Type B pancreatic cell (in vitro differentiated cells): Measurements from ENCODE around the gene CIRBP. TPM values are rescaled to one million over a fixed set of nuclear protein-coding genes. Genes with fewer than 3 reads are reported as not detected.

Source experiments
- DNase-seq: peaks from one replicate; pipeline ENCODE4 v3.0.0; 2021; ENCODE audit warnings: mixed read lengths; ENCODE audit not compliant: unreplicated experiment; ENCODE audit errors: extremely low spot score
- H3K27ac Mint-ChIP-seq: 2 replicates; pipeline ENCODE4 v1.8.0; 2021; ENCODE audit warnings: mild to moderate bottlenecking, mixed read lengths
- H3K27me3 Mint-ChIP-seq: 2 replicates; pipeline ENCODE4 v1.8.0; 2021; ENCODE audit warnings: mixed read lengths
- H3K36me3 Mint-ChIP-seq: 2 replicates; pipeline ENCODE4 v1.8.0; 2021; ENCODE audit warnings: mixed read lengths
- H3K4me1 Mint-ChIP-seq: one replicate; pipeline ENCODE4 v1.8.0; 2021; ENCODE audit warnings: mixed read lengths; ENCODE audit not compliant: unreplicated experiment
- H3K4me3 Mint-ChIP-seq: 2 replicates; pipeline ENCODE4 v1.8.0; 2021; ENCODE audit warnings: mild to moderate bottlenecking, mixed read lengths
- H3K9me3 Mint-ChIP-seq: 2 replicates; pipeline ENCODE4 v1.8.0; 2021; ENCODE audit warnings: mixed read lengths
- total RNA-seq: library from RNA; stranded (reverse); gene quantifications from 2 replicates; pipeline ENCODE4 v1.2.1, GENCODE V29; 2021; ENCODE audit warnings: low replicate concordance
- TF ChIP-seq, protein P1 (sequence below): fragments of 200-600 bp; sonication (generic); conservative IDR thresholded peaks from 2 replicates; pipeline ENCODE4 v1.5.0; 2021; ENCODE audit warnings: antibody characterized with exemption, mild to moderate bottlenecking

The CIRBP gene
- total RNA-seq, 1 donor from 2014 or later, result 421 TPM

DNA sequence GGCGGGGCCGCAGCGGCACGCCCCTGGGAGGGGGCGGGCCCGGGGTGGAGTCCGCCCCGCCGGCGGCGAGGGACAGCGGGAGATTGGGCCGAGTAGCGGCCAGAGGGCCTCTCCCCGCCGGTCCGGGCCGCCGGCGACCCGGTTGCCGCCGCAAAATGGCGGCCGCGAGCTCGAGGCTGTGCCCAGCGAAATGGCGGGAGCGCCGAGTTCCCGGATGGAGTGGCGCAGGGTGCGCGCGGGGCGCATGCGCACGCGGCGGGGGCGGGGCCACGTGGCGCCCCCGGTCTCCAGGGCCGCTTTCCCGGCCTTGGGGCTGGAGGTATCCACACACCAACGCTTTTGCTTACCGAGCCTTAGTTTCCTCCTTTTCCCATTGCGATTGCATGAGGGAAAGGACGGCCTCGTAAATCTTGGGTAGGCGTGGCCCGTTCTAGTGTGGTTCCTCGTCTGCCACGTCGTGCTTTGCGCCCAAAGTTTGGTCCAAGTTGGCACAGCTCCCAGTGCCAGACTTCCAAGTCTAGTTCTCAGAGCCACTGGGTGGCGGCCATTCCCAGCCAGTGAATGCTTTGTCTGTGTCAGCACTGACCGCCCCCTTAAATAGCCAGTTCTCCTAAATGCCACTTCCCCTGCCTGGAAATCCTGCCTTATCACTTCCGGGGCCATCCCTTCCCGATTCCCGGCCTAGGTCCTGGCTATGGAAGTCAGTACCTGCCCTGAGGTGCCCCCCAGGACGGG lies 513 bp downstream of the CIRBP start:
- Mint-ChIP-seq H3K4me1 (peaks cover 37% of the 10 kb centered on the region), H3K9me3 (no peaks in the 10 kb centered on the region), H3K4me3 (peak overlapping the region; percentile 89), H3K27ac (peak overlapping the region; percentile 90), H3K27me3 (peaks cover 3% of the 10 kb centered on the region), H3K36me3 (peaks cover 17% of the 10 kb centered on the region)
- peak; percentile 93 for DNase-seq
- TF ChIP-seq, protein P1, sequence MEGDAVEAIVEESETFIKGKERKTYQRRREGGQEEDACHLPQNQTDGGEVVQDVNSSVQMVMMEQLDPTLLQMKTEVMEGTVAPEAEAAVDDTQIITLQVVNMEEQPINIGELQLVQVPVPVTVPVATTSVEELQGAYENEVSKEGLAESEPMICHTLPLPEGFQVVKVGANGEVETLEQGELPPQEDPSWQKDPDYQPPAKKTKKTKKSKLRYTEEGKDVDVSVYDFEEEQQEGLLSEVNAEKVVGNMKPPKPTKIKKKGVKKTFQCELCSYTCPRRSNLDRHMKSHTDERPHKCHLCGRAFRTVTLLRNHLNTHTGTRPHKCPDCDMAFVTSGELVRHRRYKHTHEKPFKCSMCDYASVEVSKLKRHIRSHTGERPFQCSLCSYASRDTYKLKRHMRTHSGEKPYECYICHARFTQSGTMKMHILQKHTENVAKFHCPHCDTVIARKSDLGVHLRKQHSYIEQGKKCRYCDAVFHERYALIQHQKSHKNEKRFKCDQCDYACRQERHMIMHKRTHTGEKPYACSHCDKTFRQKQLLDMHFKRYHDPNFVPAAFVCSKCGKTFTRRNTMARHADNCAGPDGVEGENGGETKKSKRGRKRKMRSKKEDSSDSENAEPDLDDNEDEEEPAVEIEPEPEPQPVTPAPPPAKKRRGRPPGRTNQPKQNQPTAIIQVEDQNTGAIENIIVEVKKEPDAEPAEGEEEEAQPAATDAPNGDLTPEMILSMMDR, result no peak

DNA sequence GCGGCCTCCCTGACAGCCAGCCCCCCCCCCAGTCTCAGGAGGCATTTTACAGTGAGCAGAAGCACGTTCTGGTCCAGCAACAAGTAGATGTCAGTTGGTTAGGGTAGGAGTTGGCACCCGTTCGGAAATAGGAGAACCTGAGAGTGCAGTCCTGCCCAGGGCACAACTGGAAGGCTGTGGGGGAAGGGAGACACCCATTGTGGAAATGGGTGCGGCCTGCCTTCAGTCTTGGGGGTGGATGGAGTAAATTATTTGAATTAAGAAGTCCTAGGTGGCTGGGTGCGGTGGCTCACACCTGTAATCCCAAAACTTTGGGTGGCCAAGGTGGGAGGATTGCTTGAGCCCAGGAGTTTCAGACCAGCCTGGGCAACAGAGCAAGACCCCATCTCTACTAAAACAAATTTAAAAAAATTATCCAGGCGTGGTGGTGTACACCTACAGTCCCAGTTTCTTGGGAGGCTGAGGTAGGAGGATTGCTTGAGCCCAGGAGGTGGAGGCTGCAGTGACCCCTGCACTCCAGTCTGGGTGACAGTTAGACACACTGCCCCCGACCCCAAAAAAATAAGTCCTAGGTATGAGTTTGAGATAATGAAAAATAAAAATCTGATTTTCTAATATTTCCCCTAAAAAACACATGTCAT lies 1.2 kb downstream of the CIRBP start:
- TF ChIP-seq, protein P1, result no peak
- Mint-ChIP-seq H3K9me3 (no peaks in the 10 kb centered on the region), H3K4me1 (peaks cover 33% of the 10 kb centered on the region), H3K4me3 (peak overlapping the region; percentile 89), H3K27me3 (peaks cover 3% of the 10 kb centered on the region), H3K27ac (peak overlapping the region; percentile 90), H3K36me3 (peaks cover 17% of the 10 kb centered on the region)
- DNase-seq, result no peak

DNA sequence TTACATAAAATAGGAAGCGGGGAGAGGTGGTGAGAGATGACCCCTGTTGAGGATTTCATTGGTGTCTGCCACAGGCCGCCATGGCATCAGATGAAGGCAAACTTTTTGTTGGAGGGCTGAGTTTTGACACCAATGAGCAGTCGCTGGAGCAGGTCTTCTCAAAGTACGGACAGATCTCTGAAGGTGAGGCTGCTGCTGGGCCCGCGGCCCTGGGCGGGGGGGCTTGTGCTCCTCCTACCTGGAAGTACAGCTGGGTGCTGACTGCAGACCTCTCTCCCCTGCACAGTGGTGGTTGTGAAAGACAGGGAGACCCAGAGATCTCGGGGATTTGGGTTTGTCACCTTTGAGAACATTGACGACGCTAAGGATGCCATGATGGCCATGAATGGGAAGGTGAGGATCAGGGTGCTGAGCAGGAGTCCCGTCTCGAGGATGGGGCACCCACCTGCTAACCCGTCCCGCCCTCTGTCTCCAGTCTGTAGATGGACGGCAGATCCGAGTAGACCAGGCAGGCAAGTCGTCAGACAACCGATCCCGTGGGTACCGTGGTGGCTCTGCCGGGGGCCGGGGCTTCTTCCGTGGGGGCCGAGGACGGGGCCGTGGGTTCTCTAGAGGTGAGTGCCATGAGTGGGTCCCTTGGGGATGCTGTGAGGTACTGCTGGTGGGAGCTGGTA lies 1.9 kb downstream of the CIRBP start:
- Mint-ChIP-seq H3K4me1 (peaks cover 32% of the 10 kb centered on the region), H3K27ac (peak overlapping the region; percentile 90), H3K4me3 (peak overlapping the region; percentile 89), H3K9me3 (no peaks in the 10 kb centered on the region), H3K27me3 (peaks cover 3% of the 10 kb centered on the region), H3K36me3 (peaks cover 17% of the 10 kb centered on the region)
- TF ChIP-seq, protein P1, result no peak
- no peak for DNase-seq

DNA sequence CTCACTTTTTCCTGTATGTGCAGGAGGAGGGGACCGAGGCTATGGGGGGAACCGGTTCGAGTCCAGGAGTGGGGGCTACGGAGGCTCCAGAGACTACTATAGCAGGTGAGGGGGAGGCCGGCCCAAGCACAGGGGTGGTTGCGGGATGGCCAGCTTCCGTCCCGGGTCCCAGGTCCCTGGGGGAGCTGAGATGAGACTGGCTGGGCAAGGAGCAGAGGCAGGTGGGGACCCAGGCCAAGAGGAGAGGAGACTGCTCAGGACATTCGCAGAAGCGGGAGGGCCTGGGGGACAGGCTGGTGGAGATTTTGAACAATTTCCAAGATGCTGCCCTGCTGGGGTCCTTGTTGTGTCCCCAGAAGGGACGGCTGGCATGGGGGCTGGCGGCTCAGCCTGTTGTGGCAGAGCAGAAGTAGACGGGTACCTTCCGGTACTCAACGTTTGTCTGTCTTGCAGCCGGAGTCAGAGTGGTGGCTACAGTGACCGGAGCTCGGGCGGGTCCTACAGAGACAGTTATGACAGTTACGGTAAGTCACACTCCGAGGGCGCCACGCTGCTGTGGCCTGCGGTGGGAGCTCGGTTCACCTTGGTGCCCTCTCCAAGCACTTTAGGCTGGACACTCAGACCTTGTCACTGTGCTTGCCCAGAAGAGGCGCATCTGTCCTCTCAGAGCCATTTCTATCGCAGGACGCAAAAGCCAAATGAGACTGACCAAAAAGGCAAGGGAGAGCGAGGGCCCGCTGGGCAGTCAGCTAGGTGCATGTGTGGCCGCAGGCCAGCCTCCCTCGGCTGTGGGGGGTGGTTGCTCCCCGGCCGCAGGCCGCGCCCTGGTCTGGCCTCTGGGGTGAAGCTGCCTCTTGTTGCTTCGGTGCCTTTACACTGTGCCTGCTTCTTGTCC lies 2.6 kb downstream of the CIRBP start:
- H3K36me3 Mint-ChIP-seq, result peaks cover 17% of the 10 kb centered on the region
- H3K4me1 Mint-ChIP-seq, result peaks cover 34% of the 10 kb centered on the region
- no peaks in the 10 kb centered on the region for H3K9me3 Mint-ChIP-seq

More for the DNA sequence above, 2.6 kb downstream of the CIRBP start:
- TF ChIP-seq, protein P1, result no peak
- peak overlapping the region; percentile 89 for H3K4me3 Mint-ChIP-seq
- peak overlapping the region; percentile 90 for H3K27ac Mint-ChIP-seq
- H3K27me3 Mint-ChIP-seq, result peaks cover 3% of the 10 kb centered on the region
- no peak for DNase-seq
